SH-SY5Y (cell line): Measurements from ENCODE around the gene LSM3.

Source experiments
- GATA2 ChIP-seq: IDR thresholded peaks from 2 replicates; pipeline ENCODE4 v1.6.1; 2011; ENCODE audit warnings: mild to moderate bottlenecking, low read depth, low read length
- GATA3 ChIP-seq: IDR thresholded peaks from 2 replicates; pipeline ENCODE4 v1.6.1; 2011; ENCODE audit warnings: low read depth, mild to moderate bottlenecking, low read length, moderate library complexity

- TF ChIP-seq GATA3 (no peak), GATA2 (no peak)
Observed at GRCh38 chr3:14201940-14202684, 23.5 kb downstream of the LSM3 start.
